Peyer's patch (tissue), 4 donors: Measurements from ENCODE around the gene PIP5K1C. TPM values are rescaled to one million over a fixed set of nuclear protein-coding genes. Genes with fewer than 3 reads are reported as not detected.
A peak's percentile ranks its signal among the peaks of the same experiment; 100 is the strongest.

Experiments
- DNase-seq, 3 donors: peaks; one replicate each; pipeline ENCODE4 v3.0.0-alpha.2; 2017 to 2019
- H3K27ac ChIP-seq, 4 donors: fragments of 200-600 bp; sonication (generic); one replicate each; pipeline ENCODE4 v1.5.1; 2016 to 2019
- H3K27me3 ChIP-seq, 2 donors: fragments of 200-600 bp; sonication (generic); one replicate each; pipeline ENCODE4 v1.5.1; 2019
- H3K36me3 ChIP-seq, 3 donors: fragments of 200-600 bp; sonication (generic); one replicate each; pipeline ENCODE4 v1.5.1; 2016 to 2019
- H3K4me1 ChIP-seq, 4 donors: fragments of 200-600 bp; sonication (generic); one replicate each; pipeline ENCODE4 v1.5.1; 2016 to 2019
- H3K4me3 ChIP-seq, 4 donors: fragments of 200-600 bp; sonication (generic); 1 replicate in 3 of 4; 2 replicates in 1 of 4; pipeline ENCODE4 v1.5.1; 2016 to 2019; ENCODE audit warnings: mild to moderate bottlenecking in 1 of 4
- H3K9me3 ChIP-seq, 4 donors: fragments of 200-600 bp; sonication (generic); one replicate each; pipeline ENCODE4 v1.5.1; 2016 to 2019; ENCODE audit warnings: mild to moderate bottlenecking in 1 of 4
- POLR2A ChIP-seq, 2 donors: fragments of 450-650 bp; IDR thresholded peaks; one replicate each; pipeline ENCODE4 v1.5.1; 2017; ENCODE audit warnings: antibody characterized with exemption in 2 of 2, mild to moderate bottlenecking in 2 of 2, moderate library complexity in 2 of 2
- total RNA-seq, 4 donors: library from RNA; depleted of rRNA; stranded (reverse); fragments of >200 nt; gene quantifications; one replicate each; pipeline ENCODE4 v1.1.0, GENCODE V29; 2016
- TF ChIP-seq, protein P1 (sequence below), 6 experiments: fragments of 450-650 bp in 4 of 6; fragments of 200-600 bp in 2 of 6; sonication (generic) in 1 of 6; IDR thresholded peaks; one replicate each; pipeline ENCODE4 v1.5.1; 2017 to 2019; ENCODE audit warnings: antibody characterized with exemption in 6 of 6, mild to moderate bottlenecking in 3 of 6, moderate library complexity in 1 of 6

PIP5K1C gene
- total RNA-seq, 4 donors from 2014 or later: 22.6 to 27.2 (median 26.1) TPM

DNA sequence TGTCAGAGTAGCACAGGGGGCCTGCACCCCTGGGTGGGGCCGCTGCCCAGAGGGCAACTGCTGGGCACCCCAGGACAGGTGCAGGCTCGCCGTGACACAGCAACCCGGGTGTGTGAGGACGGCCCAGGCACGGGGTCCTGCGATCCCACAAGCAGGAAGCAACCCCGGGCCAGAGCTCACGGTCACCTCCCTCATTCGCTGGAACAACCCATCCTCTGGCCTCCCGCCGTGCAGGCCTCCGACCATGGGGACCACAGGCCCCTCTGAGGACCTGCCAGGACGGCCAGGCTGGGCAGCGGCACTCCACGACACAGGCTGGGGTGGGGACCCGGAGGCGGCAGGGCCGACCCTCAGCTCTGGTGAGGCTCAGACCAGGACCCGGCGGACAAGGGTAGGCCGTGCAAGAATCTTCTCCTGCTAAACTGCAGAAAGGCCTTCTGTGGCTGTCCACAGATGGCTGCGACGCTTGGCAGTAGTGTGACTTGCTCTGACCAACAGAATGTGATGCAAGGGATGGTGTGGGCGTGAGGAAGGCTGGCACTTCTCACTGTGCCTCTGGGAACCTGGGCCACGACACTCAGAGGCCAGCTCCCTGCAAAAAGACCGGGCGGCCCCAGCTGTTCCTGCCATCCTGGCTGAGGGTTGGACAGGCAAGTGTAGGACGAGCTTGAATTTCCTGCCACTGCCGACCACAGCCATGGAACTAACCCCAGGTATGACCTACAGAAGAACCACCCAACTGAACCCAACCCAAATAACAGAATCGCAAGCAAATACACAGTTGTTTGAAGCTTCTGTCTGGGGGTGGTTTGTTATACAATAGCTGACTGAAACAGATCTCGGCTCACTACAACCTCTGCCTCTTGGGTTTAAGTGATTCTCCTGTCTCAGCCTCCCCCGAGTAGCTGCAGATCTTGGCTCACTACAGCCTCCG, 26.5 kb downstream of the PIP5K1C start:
- Histone ChIP-seq H3K27me3 (no peaks in the 10 kb centered on the region), H3K9me3 (no peaks in the 10 kb centered on the region), H3K4me3 (no peak overlapping the region), H3K27ac (peak overlapping the region in 1 of 4 donors; percentile 12), H3K4me1 (peaks cover 0 to 41% (median 14%) of the 10 kb centered on the region in 4 donors), H3K36me3 (no peaks in the 10 kb centered on the region)
- TF ChIP-seq, protein P1, sequence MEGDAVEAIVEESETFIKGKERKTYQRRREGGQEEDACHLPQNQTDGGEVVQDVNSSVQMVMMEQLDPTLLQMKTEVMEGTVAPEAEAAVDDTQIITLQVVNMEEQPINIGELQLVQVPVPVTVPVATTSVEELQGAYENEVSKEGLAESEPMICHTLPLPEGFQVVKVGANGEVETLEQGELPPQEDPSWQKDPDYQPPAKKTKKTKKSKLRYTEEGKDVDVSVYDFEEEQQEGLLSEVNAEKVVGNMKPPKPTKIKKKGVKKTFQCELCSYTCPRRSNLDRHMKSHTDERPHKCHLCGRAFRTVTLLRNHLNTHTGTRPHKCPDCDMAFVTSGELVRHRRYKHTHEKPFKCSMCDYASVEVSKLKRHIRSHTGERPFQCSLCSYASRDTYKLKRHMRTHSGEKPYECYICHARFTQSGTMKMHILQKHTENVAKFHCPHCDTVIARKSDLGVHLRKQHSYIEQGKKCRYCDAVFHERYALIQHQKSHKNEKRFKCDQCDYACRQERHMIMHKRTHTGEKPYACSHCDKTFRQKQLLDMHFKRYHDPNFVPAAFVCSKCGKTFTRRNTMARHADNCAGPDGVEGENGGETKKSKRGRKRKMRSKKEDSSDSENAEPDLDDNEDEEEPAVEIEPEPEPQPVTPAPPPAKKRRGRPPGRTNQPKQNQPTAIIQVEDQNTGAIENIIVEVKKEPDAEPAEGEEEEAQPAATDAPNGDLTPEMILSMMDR (IDR thresholded peaks at IDR 0.05): no peak
- no peak for TF ChIP-seq POLR2A (IDR thresholded peaks at IDR 0.05)
- DNase-seq: no peak

DNA sequence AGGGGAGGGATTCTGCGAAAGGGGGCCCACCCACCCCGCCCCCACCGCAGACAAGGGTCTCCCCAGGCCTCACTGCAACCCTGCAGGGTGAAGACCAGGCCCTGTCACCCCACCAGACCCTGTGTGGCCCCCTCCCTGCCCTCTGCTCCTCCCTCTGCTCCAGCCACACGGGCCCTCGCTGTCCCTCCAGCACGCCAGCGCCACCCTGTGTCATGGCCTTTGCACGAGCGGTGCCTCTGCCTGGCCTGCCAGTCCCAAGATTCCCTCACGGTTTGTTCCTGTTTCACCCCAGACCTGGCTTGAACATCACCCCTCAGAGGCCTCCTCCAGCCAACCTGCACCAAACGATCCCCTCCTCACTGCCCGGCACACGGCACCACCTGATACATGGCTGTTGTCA, 27.3 kb downstream of the PIP5K1C start:
- Histone ChIP-seq H3K27me3 (no peaks in the 10 kb centered on the region), H3K27ac (peak overlapping the region in 1 of 4 donors; percentile 92), H3K4me1 (peaks cover 0 to 49% (median 14%) of the 10 kb centered on the region in 4 donors), H3K9me3 (no peaks in the 10 kb centered on the region), H3K4me3 (no peak overlapping the region), H3K36me3 (no peaks in the 10 kb centered on the region)
- DNase-seq: no peak
- TF ChIP-seq, protein P1 (IDR thresholded peaks at IDR 0.05): no peak
- no peak for TF ChIP-seq POLR2A (IDR thresholded peaks at IDR 0.05)

DNA sequence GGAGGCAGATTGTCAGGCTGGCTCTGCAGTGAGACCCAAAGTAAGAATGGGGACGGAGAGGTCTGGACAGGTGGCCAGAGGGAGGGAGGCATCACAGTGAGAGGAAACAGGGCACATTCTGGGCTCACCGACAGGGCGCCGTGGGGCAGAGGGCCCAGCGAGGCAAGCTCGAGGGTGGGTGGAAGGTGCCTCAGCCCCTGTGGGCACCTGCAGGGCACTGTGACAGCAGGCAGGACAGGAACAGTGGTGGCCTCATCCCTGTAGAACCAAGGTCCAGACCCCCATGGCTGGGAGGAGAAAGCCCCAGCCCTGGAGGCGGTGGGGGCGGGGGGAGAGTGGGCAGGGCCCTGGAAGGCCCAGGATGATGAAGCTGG, 27.7 kb downstream of the PIP5K1C start:
- H3K4me1 ChIP-seq: peaks cover 0 to 53% (median 14%) of the 10 kb centered on the region in 4 donors
- DNase-seq: no peak

DNA sequence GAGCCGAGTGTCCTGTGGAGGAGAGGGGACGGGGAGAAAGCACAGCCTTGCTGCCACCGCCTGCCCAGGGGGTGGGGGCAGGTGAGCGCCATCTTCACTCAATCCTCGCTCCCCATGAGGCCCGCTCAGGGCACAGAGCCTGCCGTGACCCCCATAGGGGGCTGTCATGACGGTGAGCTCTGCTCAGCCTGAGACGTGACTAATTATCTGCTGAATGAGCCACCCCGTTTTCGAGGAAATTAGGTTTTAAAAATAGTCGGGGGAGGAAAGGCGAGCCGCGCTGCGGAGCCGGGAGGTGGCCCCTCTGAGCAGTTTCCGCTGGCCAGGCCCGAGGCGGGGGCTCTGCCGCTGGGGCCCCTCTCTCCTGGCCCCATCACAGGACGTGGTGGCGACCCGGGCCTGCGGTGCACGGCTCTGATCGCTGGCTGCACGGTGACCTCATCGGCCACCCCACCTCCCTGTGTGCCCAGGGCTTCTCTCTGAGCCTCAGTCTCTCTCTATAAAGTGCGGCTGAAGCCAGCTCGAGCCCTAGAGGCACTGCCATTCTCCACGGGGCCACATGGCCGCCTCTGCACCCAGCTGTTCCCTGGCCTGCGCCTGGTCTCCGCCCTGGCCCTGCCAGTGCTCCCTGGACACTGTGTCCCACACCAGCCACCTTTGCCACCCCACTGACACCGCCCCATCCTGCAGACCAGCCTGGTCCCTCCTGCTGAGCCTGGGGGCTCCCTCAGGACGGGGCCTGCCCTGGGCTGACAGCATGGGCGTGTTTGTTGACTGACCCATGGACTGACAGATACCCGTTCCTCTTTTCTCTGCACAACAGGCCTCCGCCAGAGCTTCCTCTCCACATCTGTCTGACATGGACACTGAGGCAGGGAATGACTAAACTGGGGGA, 28.3 kb downstream of the PIP5K1C start:
- no peak for DNase-seq
- no peaks in the 10 kb centered on the region for H3K27me3 ChIP-seq
- TF ChIP-seq POLR2A (IDR thresholded peaks at IDR 0.05): no peak
- TF ChIP-seq, protein P1 (IDR thresholded peaks at IDR 0.05): no peak
- H3K27ac ChIP-seq: peak overlapping the region; percentile 66 to 92 (median 79)
- peaks cover 0 to 53% (median 14%) of the 10 kb centered on the region in 4 donors for H3K4me1 ChIP-seq
- H3K36me3 ChIP-seq: peaks cover 0 to 2% (median 0%) of the 10 kb centered on the region in 3 donors
- H3K9me3 ChIP-seq: no peaks in the 10 kb centered on the region
- peak overlapping the region in 2 of 4 donors; percentile 30 to 32 for H3K4me3 ChIP-seq

More for the DNA sequence above, 27.7 kb downstream of the PIP5K1C start:
- Histone ChIP-seq H3K27ac (peak overlapping the region in 3 of 4 donors; percentile 74 to 92 (median 84)), H3K36me3 (no peaks in the 10 kb centered on the region), H3K9me3 (no peaks in the 10 kb centered on the region), H3K4me3 (no peak overlapping the region), H3K27me3 (no peaks in the 10 kb centered on the region)
- TF ChIP-seq, protein P1 (IDR thresholded peaks at IDR 0.05): no peak
